Heart left ventricle (tissue), 13 donors: ENCODE data around the gene E2F1.

Experiments used
- CTCF ChIP-seq, 12 donors: fragments of 200-600 bp; sonication (generic) in 4 of 12; IDR thresholded peaks; one replicate each; pipeline versions ENCODE4 v1.5.0 to v1.8.0; 2018 to 2022; ENCODE audit warnings: antibody characterized with exemption in 12 of 12, mild to moderate bottlenecking in 5 of 12
- POLR2A ChIP-seq, 2 donors: fragments of 450-650 bp; IDR thresholded peaks; one replicate each; pipeline ENCODE4 v1.6.1; 2017; ENCODE audit warnings: antibody characterized with exemption in 2 of 2, mild to moderate bottlenecking in 2 of 2, moderate library complexity in 2 of 2
- donor health status: ischemic (EF 13 %, LVEDD 7.1; RV severe dilation, severe dysfunction).
- donor health status: DM: no; HTN: yes; CAD: no.
- donor health status: DM: no; HTN: no; CAD: no.
- donor health status: ischemic (EF 25% LVEDD 6.9; RV normal size, moderate dysfunction).
- donor health status: ischemic (EF 25% LVEDD 5.7; RV mildly dilated, moderate dysfunction).
- donor health status: ischemic (EF 35%, LVEDD 5.7; RV mildly dilated, moderate dysfunction).
- donor health status: nonischemic (EF 11% LVEDD 7.7; RV severe dilation, severe dysfunction).
- donor health status: DM: yes; HTN: yes; CAD: no.
- donor health status: PGD.
- donor health status: ischemic (EF 29% LVEDD 5.4; RV normal size, mild dysfunction).
- donor health status: nonischemic (EF 23%, LVEDD 6.1; RV moderate dilation, normal function).

DNA sequence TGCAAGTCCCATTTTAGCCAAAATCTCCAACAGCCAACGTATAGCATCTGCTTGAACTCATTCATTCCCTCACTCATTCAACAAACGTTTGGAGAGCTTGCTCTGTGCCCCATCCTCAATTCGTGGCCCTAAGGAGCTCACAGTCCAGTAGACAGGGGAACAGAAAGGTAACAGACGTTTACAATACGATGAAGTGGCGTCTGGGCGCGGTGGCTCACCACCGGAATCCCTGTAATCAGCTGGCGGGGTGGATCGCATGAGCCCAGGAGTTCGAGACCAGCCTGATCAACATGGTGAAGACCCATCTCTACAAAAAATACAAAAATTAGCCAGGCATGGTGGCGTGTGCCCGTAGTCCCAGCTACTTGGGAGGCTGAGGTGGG, 790 bp upstream of the E2F1 start:
- TF ChIP-seq CTCF (IDR thresholded peaks at IDR 0.05) (no peak), POLR2A (IDR thresholded peaks at IDR 0.05) (no peak)
